ENCODE results near the gene GPR183. TPM values are rescaled to one million over a fixed set of nuclear protein-coding genes. Genes with fewer than 3 reads are reported as not detected.
A peak's percentile ranks its signal among the peaks of the same experiment; 100 is the strongest.

GPR183 gene
- total RNA-seq, 1 experiment from 2014 or later = 0.30 TPM

DNA sequence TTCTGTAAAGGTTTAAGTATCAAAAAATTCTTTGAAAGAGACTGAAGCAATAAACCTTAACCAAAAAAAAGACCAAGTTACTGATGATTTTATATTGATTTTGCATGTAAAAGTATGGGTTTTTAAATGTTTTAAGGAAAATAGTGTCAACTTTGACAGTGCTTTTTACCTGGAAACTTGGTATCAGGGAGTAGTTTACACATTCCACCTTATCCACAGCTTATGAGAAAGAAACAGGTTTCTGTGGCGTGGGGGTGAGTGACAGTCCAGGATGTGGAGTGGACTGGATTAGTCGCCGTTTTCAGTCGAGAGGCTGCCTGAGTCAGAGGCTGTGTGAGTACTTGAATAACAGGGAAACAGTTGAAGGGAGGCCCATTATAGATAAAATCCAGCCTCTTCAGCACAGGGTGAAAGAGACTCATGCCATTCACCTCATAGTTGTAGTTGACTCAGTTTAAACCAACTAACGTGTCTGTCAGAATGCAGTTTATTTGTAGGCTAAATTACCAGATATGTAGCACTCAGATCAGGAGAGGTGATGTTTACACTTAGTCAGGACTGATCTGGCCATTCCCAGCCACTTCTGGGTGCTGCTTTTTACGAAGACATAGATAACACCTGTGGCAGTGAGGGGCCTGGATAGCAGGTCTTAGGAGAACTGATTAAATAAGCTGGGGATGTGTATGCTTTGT, 595 bp upstream of the GPR183 start:
- Histone ChIP-seq H3K4me2 (ENCODE audit: low read length) (peak overlapping the region; percentile 52), H3K9me3 (ENCODE audit: control insufficient read depth in 1 of 2, insufficient read depth in 1 of 2, low read depth in 1 of 2, low read length in 2 of 2) (no peaks in the 10 kb centered on the region), H3K9me2 (ENCODE audit: insufficient read depth) (no peaks in the 10 kb centered on the region), H3K27ac (ENCODE audit: low read depth, low read length) (peak overlapping the region; percentile 39; the same call in 1 of the 2 replicates), H3K4me1 (ENCODE audit: control insufficient read depth in 1 of 2, insufficient read depth in 2 of 2, low read length in 2 of 2) (peaks cover 44 to 71% of the 10 kb centered on the region in 2 experiments), H3K4me3 (replicated peaks in 1 of 2; ENCODE audit: low read depth in 1 of 2, low read length in 2 of 2) (no peak overlapping the region), H3K9ac (ENCODE audit: low read length) (peak overlapping the region; percentile 35), H4K20me1 (ENCODE audit: insufficient read depth) (no peaks in the 10 kb centered on the region), H3K79me2 (ENCODE audit: insufficient read depth, low read length) (peaks cover 28% of the 10 kb centered on the region), H3K36me3 (ENCODE audit: control insufficient read depth in 1 of 2, insufficient read depth in 2 of 2, low read length in 2 of 2) (0 out of 4 replicates have a peak, but pooled peaks cover 0 to 6% of the 10 kb centered on the region in 2 experiments), H2AFZ (ENCODE audit: low read depth, low read length, poor library complexity, severe bottlenecking) (no peak overlapping the region), H3K27me3 (ENCODE audit: insufficient read depth, low read length) (no peaks in the 10 kb centered on the region)
- TF ChIP-seq ZNF274 (IDR thresholded peaks at IDR 0.05; ENCODE audit: low read depth, low read length) = no peak
- 0 out of 2 replicates have a peak, but pooled peaks have one; percentile 20 for TF ChIP-seq SP1 (IDR thresholded peaks at IDR 0.05; ENCODE audit: low read depth)
- TF ChIP-seq, protein P1, sequence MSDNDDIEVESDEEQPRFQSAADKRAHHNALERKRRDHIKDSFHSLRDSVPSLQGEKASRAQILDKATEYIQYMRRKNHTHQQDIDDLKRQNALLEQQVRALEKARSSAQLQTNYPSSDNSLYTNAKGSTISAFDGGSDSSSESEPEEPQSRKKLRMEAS (IDR thresholded peaks at IDR 0.05) = 0 out of 2 replicates have a peak, but pooled peaks have one; percentile 5
- TF ChIP-seq EZH2 (IDR thresholded peaks at IDR 0.05) = no peak
- TF ChIP-seq CEBPB (IDR thresholded peaks at IDR 0.05; ENCODE audit: low read depth) = no peak
- POLR2A ChIA-PET = no interaction called here
- TSS peak; percentile 32 for BruUV-seq (replicated peaks)
- ATAC-seq (peak; percentile 78), DNase-seq (ENCODE audit: low read depth, low spot score) (no peak)
- intact Hi-C loops (cut with micrococcal nuclease) = no loop called here
- RAD21 ChIA-PET (ENCODE audit: low non-redundant PET in 1 of 2, low total read pairs in 2 of 2, uncharacterized antibody in 2 of 2, unreplicated experiment in 2 of 2) = no interaction called here
- CTCF ChIA-PET = no interaction called here

- TF ChIP-seq ZBTB33 (IDR thresholded peaks at IDR 0.05; ENCODE audit: extremely low read depth, insufficient replicate concordance, low read length) (no peak), ZNF274 (IDR thresholded peaks at IDR 0.05; ENCODE audit: low read depth, low read length) (no peak), POLR2A (IDR thresholded peaks at IDR 0.05; ENCODE audit: borderline replicate concordance, extremely low read depth, insufficient read depth, insufficient read length) (no peak), JUND (IDR thresholded peaks at IDR 0.05) (no peak), FOSL1 (IDR thresholded peaks at IDR 0.05; ENCODE audit: low read depth) (no peak), TCF7L2 (IDR thresholded peaks at IDR 0.05; ENCODE audit: borderline replicate concordance, extremely low read depth, insufficient read depth, insufficient read length) (no peak)
- TF ChIP-seq, protein P2, sequence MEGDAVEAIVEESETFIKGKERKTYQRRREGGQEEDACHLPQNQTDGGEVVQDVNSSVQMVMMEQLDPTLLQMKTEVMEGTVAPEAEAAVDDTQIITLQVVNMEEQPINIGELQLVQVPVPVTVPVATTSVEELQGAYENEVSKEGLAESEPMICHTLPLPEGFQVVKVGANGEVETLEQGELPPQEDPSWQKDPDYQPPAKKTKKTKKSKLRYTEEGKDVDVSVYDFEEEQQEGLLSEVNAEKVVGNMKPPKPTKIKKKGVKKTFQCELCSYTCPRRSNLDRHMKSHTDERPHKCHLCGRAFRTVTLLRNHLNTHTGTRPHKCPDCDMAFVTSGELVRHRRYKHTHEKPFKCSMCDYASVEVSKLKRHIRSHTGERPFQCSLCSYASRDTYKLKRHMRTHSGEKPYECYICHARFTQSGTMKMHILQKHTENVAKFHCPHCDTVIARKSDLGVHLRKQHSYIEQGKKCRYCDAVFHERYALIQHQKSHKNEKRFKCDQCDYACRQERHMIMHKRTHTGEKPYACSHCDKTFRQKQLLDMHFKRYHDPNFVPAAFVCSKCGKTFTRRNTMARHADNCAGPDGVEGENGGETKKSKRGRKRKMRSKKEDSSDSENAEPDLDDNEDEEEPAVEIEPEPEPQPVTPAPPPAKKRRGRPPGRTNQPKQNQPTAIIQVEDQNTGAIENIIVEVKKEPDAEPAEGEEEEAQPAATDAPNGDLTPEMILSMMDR (IDR thresholded peaks at IDR 0.05 in 2 of 3, conservative IDR thresholded peaks at IDR 0.05 in 1 of 3; ENCODE audit: borderline replicate concordance in 1 of 3, insufficient read depth in 1 of 3, low read depth in 2 of 3, low read length in 2 of 3) = no peak
- TF ChIP-seq, protein P3, sequence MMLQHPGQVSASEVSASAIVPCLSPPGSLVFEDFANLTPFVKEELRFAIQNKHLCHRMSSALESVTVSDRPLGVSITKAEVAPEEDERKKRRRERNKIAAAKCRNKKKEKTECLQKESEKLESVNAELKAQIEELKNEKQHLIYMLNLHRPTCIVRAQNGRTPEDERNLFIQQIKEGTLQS (IDR thresholded peaks at IDR 0.05) = no peak
- no TSS peak for BruUV-seq (replicated peaks)
- no peak overlapping the region for H3K4me3 ChIP-seq (replicated peaks in 1 of 2; ENCODE audit: low read depth in 1 of 2, low read length in 2 of 2)
These were observed 1.6 kb downstream of the GPR183 start for GRCh38 chr13:99305566-99305965.

More at GRCh38 chr13:99305566-99305965, 1.6 kb downstream of the GPR183 start:
- Histone ChIP-seq H3K27me3 (ENCODE audit: insufficient read depth, low read length) (no peaks in the 10 kb centered on the region), H3K36me3 (ENCODE audit: control insufficient read depth in 1 of 2, insufficient read depth in 2 of 2, low read length in 2 of 2) (0 out of 4 replicates have a peak, but pooled peaks cover 0 to 6% of the 10 kb centered on the region in 2 experiments), H3K9me3 (ENCODE audit: control insufficient read depth in 1 of 2, insufficient read depth in 1 of 2, low read depth in 1 of 2, low read length in 2 of 2) (no peaks in the 10 kb centered on the region; a peak in 1 of 4 replicates), H3K9me2 (ENCODE audit: insufficient read depth) (no peaks in the 10 kb centered on the region), H3K4me1 (ENCODE audit: control insufficient read depth in 1 of 2, insufficient read depth in 2 of 2, low read length in 2 of 2) (peaks cover 27 to 49% of the 10 kb centered on the region in 2 experiments), H4K20me1 (ENCODE audit: insufficient read depth) (no peaks in the 10 kb centered on the region), H3K27ac (ENCODE audit: low read depth, low read length) (no peak overlapping the region), H2AFZ (ENCODE audit: low read depth, low read length, poor library complexity, severe bottlenecking) (no peak overlapping the region), H3K4me2 (ENCODE audit: low read length) (no peak overlapping the region), H3K79me2 (ENCODE audit: insufficient read depth, low read length) (peaks cover 14% of the 10 kb centered on the region; the same call in 1 of the 2 replicates), H3K9ac (ENCODE audit: low read length) (no peak overlapping the region)
- RAD21 ChIA-PET (ENCODE audit: low non-redundant PET in 1 of 2, low total read pairs in 2 of 2, uncharacterized antibody in 2 of 2, unreplicated experiment in 2 of 2) = no interaction called here
- POLR2A ChIA-PET = no interaction called here
- DNase-seq (ENCODE audit: low read depth, low spot score) (no peak), ATAC-seq (no peak)
- CTCF ChIA-PET = no interaction called here
- intact Hi-C loops (cut with micrococcal nuclease) = no loop called here

All from HCT116 (cell line).